RPMI8226 (cell line): ENCODE results near the gene CAMKV.
"Not testable (repeated sequence)": the region's sequence is repeated elsewhere in the genome, so short reads cannot be mapped to it uniquely, and the experiment has no call there.

ENCODE experiments used
- DNase-seq: peaks from one replicate; pipeline ENCODE4 v3.0.0-alpha.2; 2015

Gene CAMKV

GRCh38 chr3:49869525-49870126 is at the start of gene CAMKV:
CAMKV (minus strand) TSS chr3:49869906; CDS start chr3:49862388, 7,518 bp downstream.
- peak; percentile 51 for DNase-seq

- DNase-seq: not testable (repeated sequence)
Observed at GRCh38 chr3:49917806-49918590, 48.3 kb upstream of the CAMKV start.

GRCh38 chr3:49916686-49917085 is 47.0 kb upstream of the CAMKV start:
- DNase-seq: no peak

GRCh38 chr3:49914906-49915305 is 45.2 kb upstream of the CAMKV start:
- no peak for DNase-seq

- DNase-seq: no peak
Observed at GRCh38 chr3:49912881-49913281, 43.2 kb upstream of the CAMKV start.

- no peak for DNase-seq
Observed at GRCh38 chr3:49911611-49912010, 41.9 kb upstream of the CAMKV start.

- DNase-seq: no peak
Observed at GRCh38 chr3:49911124-49911420, 41.4 kb upstream of the CAMKV start.

GRCh38 chr3:49910409-49911123 is 40.9 kb upstream of the CAMKV start:
- no peak for DNase-seq

- DNase-seq: no peak
Observed at GRCh38 chr3:49908373-49909199, 38.9 kb upstream of the CAMKV start.

- DNase-seq: peak; percentile 66
Observed at GRCh38 chr3:49906073-49906743, 36.5 kb upstream of the CAMKV start.

- DNase-seq: not testable (repeated sequence)
Observed at GRCh38 chr3:49904448-49904847, 34.7 kb upstream of the CAMKV start.

GRCh38 chr3:49903451-49904424 is 34.0 kb upstream of the CAMKV start, which contains the start of gene MST1R:
MST1R (minus strand) TSS chr3:49903873; CDS start chr3:49903609, 264 bp downstream.
- peak; percentile 87 for DNase-seq

- DNase-seq: no peak
Observed at GRCh38 chr3:49902511-49903345, 33.0 kb upstream of the CAMKV start.

- DNase-seq: peak; percentile 35
Observed at GRCh38 chr3:49901366-49902339, 31.9 kb upstream of the CAMKV start.

GRCh38 chr3:49900491-49901153 is 30.9 kb upstream of the CAMKV start:
- peak; percentile 91 for DNase-seq

GRCh38 chr3:49899815-49900214 is 30.1 kb upstream of the CAMKV start:
- peak; percentile 32 for DNase-seq

- DNase-seq: no peak
Observed at GRCh38 chr3:49898991-49899390, 29.3 kb upstream of the CAMKV start.

GRCh38 chr3:49896345-49896744 is 26.6 kb upstream of the CAMKV start:
- no peak for DNase-seq
